KMS-11 (cell line): ENCODE results near the gene SELENOS.

Experiments
- H2AFZ ChIP-seq: fragments of 200-600 bp; sonication (generic); 2 replicates; pipeline ENCODE4 v1.6.1; 2016; ENCODE audit warnings: antibody characterized with exemption, mixed run types, low read depth
- H3K27ac ChIP-seq: fragments of 200-600 bp; sonication (generic); 2 replicates; pipeline ENCODE4 v1.6.1; 2016; ENCODE audit warnings: mild to moderate bottlenecking, mixed run types
- H3K27me3 ChIP-seq: fragments of 200-600 bp; sonication (generic); 2 replicates; pipeline ENCODE4 v1.6.1; 2017; ENCODE audit warnings: mild to moderate bottlenecking, low read depth, mixed run types, moderate library complexity; ENCODE audit not compliant: insufficient read depth
- H3K36me3 ChIP-seq: fragments of 200-600 bp; sonication (generic); 2 replicates; pipeline ENCODE4 v1.6.1; 2017; ENCODE audit warnings: mild to moderate bottlenecking, mixed run types; ENCODE audit not compliant: insufficient read depth
- H3K4me1 ChIP-seq: fragments of 200-600 bp; sonication (generic); 2 replicates; pipeline ENCODE4 v1.6.1; 2016; ENCODE audit warnings: mild to moderate bottlenecking, low read depth, mixed run types; ENCODE audit not compliant: poor library complexity, severe bottlenecking
- H3K4me2 ChIP-seq: fragments of 200-600 bp; sonication (generic); 2 replicates; pipeline ENCODE4 v1.7.0; 2016; ENCODE audit warnings: mild to moderate bottlenecking, mixed run types
- H3K4me3 ChIP-seq: fragments of 200-600 bp; sonication (generic); IDR thresholded peaks from 2 replicates; pipeline ENCODE4 v1.6.1; 2017; ENCODE audit warnings: low read depth, low read length, mixed read lengths; ENCODE audit not compliant: insufficient read depth
- H3K79me2 ChIP-seq: fragments of 200-600 bp; sonication (generic); 2 replicates; pipeline ENCODE4 v1.6.1; 2016; ENCODE audit warnings: low read depth, mixed run types; ENCODE audit not compliant: insufficient read depth
- H3K9ac ChIP-seq: fragments of 200-600 bp; sonication (generic); 2 replicates; pipeline ENCODE4 v1.6.1; 2016; ENCODE audit warnings: mild to moderate bottlenecking, mixed run types
- H4K20me1 ChIP-seq: fragments of 200-600 bp; sonication (generic); 2 replicates; pipeline ENCODE4 v1.6.1; 2016; ENCODE audit warnings: mild to moderate bottlenecking, mixed run types; ENCODE audit not compliant: insufficient read depth
- TF ChIP-seq, protein P1 (sequence below): fragments of 200-600 bp; sonication (generic); conservative IDR thresholded peaks from 2 replicates; pipeline ENCODE4 v1.6.1; 2017; ENCODE audit warnings: low read depth, mild to moderate bottlenecking, antibody characterized with exemption, low read length, moderate library complexity, mixed read lengths

SELENOS gene

DNA sequence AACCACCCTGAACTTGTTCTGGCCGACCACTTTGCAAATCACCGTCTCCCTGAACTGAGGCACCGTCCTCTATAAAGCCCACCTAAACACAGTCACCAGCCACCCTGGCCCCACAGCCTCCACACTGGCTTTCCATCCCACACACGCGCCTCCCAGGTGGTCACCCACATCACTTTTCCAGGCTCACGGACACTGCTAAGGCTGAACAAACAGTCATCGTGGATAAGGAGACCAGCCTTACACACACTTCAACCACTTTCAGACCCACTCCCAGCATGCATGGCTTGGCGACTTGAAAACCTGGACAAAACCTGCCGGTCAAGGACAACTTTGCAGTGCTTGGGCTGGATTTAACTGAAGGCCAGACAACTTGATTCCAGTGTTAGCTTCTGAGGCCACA is 33.9 kb downstream of the SELENOS start:
- Histone ChIP-seq H3K27me3 (no peaks in the 10 kb centered on the region), H2AFZ (no peak overlapping the region), H3K9ac (no peak overlapping the region), H3K36me3 (peaks cover 6% of the 10 kb centered on the region; the same call in 1 of the 2 replicates), H3K4me1 (peaks cover 92% of the 10 kb centered on the region), H3K4me3 (no peak overlapping the region), H3K4me2 (peak overlapping the region; percentile 61; the same call in 1 of the 2 replicates), H4K20me1 (peaks cover 64% of the 10 kb centered on the region), H3K79me2 (peaks cover 100% of the 10 kb centered on the region), H3K27ac (peak overlapping the region; percentile 35; the same call in 1 of the 2 replicates)
- TF ChIP-seq, protein P1, sequence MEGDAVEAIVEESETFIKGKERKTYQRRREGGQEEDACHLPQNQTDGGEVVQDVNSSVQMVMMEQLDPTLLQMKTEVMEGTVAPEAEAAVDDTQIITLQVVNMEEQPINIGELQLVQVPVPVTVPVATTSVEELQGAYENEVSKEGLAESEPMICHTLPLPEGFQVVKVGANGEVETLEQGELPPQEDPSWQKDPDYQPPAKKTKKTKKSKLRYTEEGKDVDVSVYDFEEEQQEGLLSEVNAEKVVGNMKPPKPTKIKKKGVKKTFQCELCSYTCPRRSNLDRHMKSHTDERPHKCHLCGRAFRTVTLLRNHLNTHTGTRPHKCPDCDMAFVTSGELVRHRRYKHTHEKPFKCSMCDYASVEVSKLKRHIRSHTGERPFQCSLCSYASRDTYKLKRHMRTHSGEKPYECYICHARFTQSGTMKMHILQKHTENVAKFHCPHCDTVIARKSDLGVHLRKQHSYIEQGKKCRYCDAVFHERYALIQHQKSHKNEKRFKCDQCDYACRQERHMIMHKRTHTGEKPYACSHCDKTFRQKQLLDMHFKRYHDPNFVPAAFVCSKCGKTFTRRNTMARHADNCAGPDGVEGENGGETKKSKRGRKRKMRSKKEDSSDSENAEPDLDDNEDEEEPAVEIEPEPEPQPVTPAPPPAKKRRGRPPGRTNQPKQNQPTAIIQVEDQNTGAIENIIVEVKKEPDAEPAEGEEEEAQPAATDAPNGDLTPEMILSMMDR, result no peak

GRCh38 chr15:101242999-101243336 is 34.3 kb downstream of the SELENOS start:
- Histone ChIP-seq H4K20me1 (peaks cover 60% of the 10 kb centered on the region), H3K9ac (no peak overlapping the region), H3K27me3 (no peaks in the 10 kb centered on the region), H3K27ac (peak overlapping the region; percentile 35; the same call in 1 of the 2 replicates), H2AFZ (no peak overlapping the region), H3K4me3 (no peak overlapping the region), H3K4me1 (peaks cover 88% of the 10 kb centered on the region), H3K4me2 (peak overlapping the region; percentile 61), H3K79me2 (peaks cover 100% of the 10 kb centered on the region), H3K36me3 (peaks cover 2% of the 10 kb centered on the region; the same call in 1 of the 2 replicates)
- TF ChIP-seq, protein P1, result no peak

GRCh38 chr15:101242160-101242998 is 34.9 kb downstream of the SELENOS start:
- Histone ChIP-seq H3K4me2 (peak overlapping the region; percentile 61), H3K79me2 (peaks cover 100% of the 10 kb centered on the region), H3K4me1 (peaks cover 85% of the 10 kb centered on the region), H3K27ac (peak overlapping the region; percentile 35; the same call in 1 of the 2 replicates), H3K9ac (no peak overlapping the region), H3K27me3 (no peaks in the 10 kb centered on the region), H3K4me3 (no peak overlapping the region), H2AFZ (no peak overlapping the region), H3K36me3 (no peaks in the 10 kb centered on the region), H4K20me1 (peaks cover 59% of the 10 kb centered on the region)
- TF ChIP-seq, protein P1, result no peak

GRCh38 chr15:101240358-101240757 is 36.9 kb downstream of the SELENOS start:
- Histone ChIP-seq H3K27ac (no peak overlapping the region), H3K4me3 (no peak overlapping the region), H4K20me1 (peaks cover 56% of the 10 kb centered on the region), H3K4me1 (peaks cover 64% of the 10 kb centered on the region), H3K79me2 (peaks cover 100% of the 10 kb centered on the region), H3K27me3 (no peaks in the 10 kb centered on the region), H3K4me2 (no peak overlapping the region), H3K9ac (no peak overlapping the region), H2AFZ (no peak overlapping the region), H3K36me3 (no peaks in the 10 kb centered on the region)
- TF ChIP-seq, protein P1, result no peak
